Nephron progenitor cell (in vitro differentiated cells): ENCODE measurements around the gene FOXK2.

Experiments used
- DNase-seq: peaks from one replicate; pipeline ENCODE4 v3.0.0; 2021
- H3K27ac Mint-ChIP-seq: 2 replicates; pipeline ENCODE4 v1.8.0; 2021; ENCODE audit warnings: mild to moderate bottlenecking, moderate library complexity, mixed read lengths
- H3K27me3 Mint-ChIP-seq: 2 replicates; pipeline ENCODE4 v1.8.0; 2021; ENCODE audit warnings: mild to moderate bottlenecking, low read depth, mixed read lengths; ENCODE audit not compliant: poor library complexity
- H3K36me3 Mint-ChIP-seq: 2 replicates; pipeline ENCODE4 v1.8.0; 2021; ENCODE audit warnings: low read depth, mixed read lengths
- H3K4me1 Mint-ChIP-seq: 2 replicates; pipeline ENCODE4 v1.8.0; 2021; ENCODE audit warnings: mixed read lengths
- H3K4me3 Mint-ChIP-seq: 2 replicates; pipeline ENCODE4 v1.8.0; 2021; ENCODE audit warnings: mild to moderate bottlenecking, moderate library complexity, mixed read lengths
- H3K9me3 Mint-ChIP-seq: 2 replicates; pipeline ENCODE4 v1.8.0; 2021; ENCODE audit warnings: mild to moderate bottlenecking, moderate library complexity, mixed read lengths
- CTCF ChIP-seq: fragments of 200-600 bp; sonication (generic); IDR thresholded peaks from 2 replicates; pipeline ENCODE4 v1.5.0; 2021; ENCODE audit warnings: antibody characterized with exemption

The FOXK2 gene

DNA sequence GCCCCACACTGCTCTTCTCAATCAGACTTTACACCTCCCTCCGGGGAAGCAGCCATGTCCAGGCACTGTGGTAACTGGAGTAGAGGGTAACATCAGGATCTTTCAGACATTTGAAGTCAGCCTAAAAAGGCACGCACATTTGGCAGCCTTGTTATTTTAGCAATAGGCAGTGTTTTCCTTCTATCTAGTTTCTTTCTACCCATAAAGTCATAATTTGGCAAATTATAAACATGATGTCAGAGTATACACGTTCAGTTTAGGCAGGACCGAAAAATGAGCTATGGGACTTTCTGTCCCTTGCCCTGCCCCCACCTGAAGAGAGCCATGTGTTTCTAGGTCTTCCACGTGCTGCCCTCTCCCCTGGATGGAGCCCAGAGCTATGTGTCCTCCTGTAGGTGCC is 39.9 kb upstream of the FOXK2 start:
- Mint-ChIP-seq H3K27me3 (no peaks in the 10 kb centered on the region), H3K4me1 (peaks cover 5% of the 10 kb centered on the region), H3K36me3 (peaks cover 60% of the 10 kb centered on the region), H3K9me3 (no peaks in the 10 kb centered on the region), H3K4me3 (no peak overlapping the region), H3K27ac (peak overlapping the region; percentile 69)
- no peak for DNase-seq
- TF ChIP-seq CTCF = no peak

GRCh38 chr17:82480318-82480717 is 39.2 kb upstream of the FOXK2 start:
- Mint-ChIP-seq H3K4me3 (no peak overlapping the region), H3K36me3 (peaks cover 62% of the 10 kb centered on the region), H3K9me3 (no peaks in the 10 kb centered on the region), H3K27me3 (no peaks in the 10 kb centered on the region), H3K27ac (no peak overlapping the region), H3K4me1 (no peaks in the 10 kb centered on the region)
- no peak for DNase-seq
- no peak for TF ChIP-seq CTCF

DNA sequence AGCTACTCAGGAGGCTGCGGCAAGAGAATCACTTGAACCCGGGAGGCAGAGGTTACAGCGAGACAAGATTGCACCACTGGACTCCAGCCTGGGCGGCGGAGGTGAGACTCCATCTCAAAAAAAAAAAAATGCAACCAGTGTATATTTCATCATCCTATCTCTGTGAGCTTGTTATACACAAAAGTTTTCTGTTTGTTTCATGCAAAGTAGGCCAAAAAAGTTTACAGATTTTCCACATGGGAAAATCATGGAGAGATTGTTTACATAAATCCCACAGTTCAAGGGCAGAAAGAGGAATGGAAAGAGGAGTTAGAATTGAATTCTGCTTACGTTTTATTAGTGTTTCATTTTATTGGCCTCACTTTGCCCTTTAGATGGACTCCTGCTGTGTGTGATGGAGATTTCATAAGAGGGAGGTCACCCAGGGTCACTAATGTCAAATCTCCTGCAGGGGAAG is 36.3 kb upstream of the FOXK2 start:
- H3K9me3 Mint-ChIP-seq = no peaks in the 10 kb centered on the region
- DNase-seq = no peak
- H3K4me1 Mint-ChIP-seq = peaks cover 9% of the 10 kb centered on the region
- H3K27ac Mint-ChIP-seq = peak overlapping the region; percentile 45
- peaks cover 71% of the 10 kb centered on the region for H3K36me3 Mint-ChIP-seq
- no peak overlapping the region for H3K4me3 Mint-ChIP-seq
- no peak for TF ChIP-seq CTCF
- H3K27me3 Mint-ChIP-seq = no peaks in the 10 kb centered on the region

GRCh38 chr17:82483836-82484235 is 35.7 kb upstream of the FOXK2 start:
- Mint-ChIP-seq H3K36me3 (peaks cover 75% of the 10 kb centered on the region), H3K4me3 (no peak overlapping the region), H3K4me1 (peaks cover 9% of the 10 kb centered on the region), H3K9me3 (no peaks in the 10 kb centered on the region), H3K27me3 (peaks cover 6% of the 10 kb centered on the region), H3K27ac (no peak overlapping the region)
- no peak for DNase-seq
- TF ChIP-seq CTCF = no peak

DNA sequence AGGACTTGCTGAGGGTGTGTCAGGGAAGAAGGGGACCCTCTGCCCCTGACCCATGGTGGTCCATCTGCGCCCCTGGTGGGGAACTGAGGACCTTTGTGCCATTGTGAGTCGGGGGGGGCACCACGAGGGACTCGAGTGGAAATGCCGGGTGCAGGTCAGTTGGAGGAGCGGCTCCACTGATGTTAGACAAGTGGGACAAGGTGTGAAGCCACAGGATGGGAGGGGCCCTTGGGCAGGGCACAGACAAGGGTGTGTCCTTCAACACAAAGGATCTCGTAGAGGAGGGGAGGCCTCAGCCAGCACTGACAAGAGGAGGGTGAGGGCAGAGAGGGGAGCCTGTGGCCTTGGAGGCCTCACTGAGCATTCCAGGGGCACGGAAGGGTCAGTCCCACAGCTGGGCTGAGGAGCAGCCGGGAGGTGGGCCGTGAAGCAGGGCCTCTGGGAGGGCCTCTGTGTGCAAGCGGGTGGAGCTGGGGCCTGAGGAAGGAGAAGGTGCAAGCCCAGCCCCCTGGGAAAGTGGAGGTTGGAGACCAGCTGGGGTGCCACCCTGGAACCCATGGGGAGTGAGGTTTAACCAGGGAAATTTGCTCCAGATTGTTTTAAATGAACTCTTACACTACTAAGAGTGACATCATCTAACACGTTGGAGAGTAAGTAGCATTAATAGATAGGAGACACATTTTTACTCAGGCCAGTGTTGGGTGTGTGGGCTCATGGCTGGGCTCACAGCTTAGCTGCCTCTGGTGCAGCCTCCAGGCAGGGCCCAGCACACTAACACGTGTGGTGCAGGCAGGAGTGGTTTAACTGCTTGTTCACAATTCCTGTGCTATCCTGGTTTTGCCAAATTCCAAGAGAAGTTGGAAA is 33.1 kb upstream of the FOXK2 start:
- no peak for DNase-seq
- peaks cover 9% of the 10 kb centered on the region for H3K4me1 Mint-ChIP-seq
- H3K27ac Mint-ChIP-seq = peak overlapping the region; percentile 96
- H3K36me3 Mint-ChIP-seq = peaks cover 62% of the 10 kb centered on the region
- no peak for TF ChIP-seq CTCF
- peaks cover 6% of the 10 kb centered on the region for H3K27me3 Mint-ChIP-seq
- H3K9me3 Mint-ChIP-seq = no peaks in the 10 kb centered on the region
- H3K4me3 Mint-ChIP-seq = no peak overlapping the region

DNA sequence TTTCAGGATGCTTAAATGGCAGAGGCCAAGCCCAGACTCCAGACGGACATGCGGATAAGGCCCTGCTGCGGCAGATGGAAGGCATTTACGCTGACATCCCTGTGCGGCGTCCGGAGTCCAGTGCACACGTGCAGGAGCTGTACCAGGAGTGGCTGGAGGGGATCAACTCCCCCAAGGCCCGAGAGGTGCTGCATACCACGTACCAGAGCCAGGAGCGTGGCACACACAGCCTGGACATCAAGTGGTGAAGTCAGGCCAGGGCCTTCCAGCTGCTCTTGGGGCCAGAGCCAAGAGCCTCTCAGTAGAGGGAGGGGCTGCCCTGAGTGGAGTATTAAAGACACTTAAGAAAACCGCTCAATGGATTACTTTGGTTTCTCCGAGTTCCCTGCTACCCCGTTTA is 31.6 kb upstream of the FOXK2 start:
- Mint-ChIP-seq H3K36me3 (peaks cover 49% of the 10 kb centered on the region), H3K4me3 (no peak overlapping the region), H3K27ac (peak overlapping the region; percentile 42), H3K27me3 (peaks cover 6% of the 10 kb centered on the region), H3K4me1 (peaks cover 9% of the 10 kb centered on the region), H3K9me3 (no peaks in the 10 kb centered on the region)
- TF ChIP-seq CTCF = no peak
- DNase-seq = no peak
